ENCODE measurements around the gene CACNA1D.
A peak's percentile ranks its signal among the peaks of the same experiment; 100 is the strongest.

CACNA1D gene

GRCh38 chr3:53579636-53580035 lies 85.2 kb downstream of the CACNA1D start:
- DNase-seq (ENCODE audit: low spot score), result peak; percentile 21

GRCh38 chr3:53581671-53582070 lies 87.3 kb downstream of the CACNA1D start:
- DNase-seq (ENCODE audit: low spot score), result no peak

- no peak for DNase-seq (ENCODE audit: low spot score)
Observed at GRCh38 chr3:53583161-53583690, 88.8 kb downstream of the CACNA1D start.

DNA sequence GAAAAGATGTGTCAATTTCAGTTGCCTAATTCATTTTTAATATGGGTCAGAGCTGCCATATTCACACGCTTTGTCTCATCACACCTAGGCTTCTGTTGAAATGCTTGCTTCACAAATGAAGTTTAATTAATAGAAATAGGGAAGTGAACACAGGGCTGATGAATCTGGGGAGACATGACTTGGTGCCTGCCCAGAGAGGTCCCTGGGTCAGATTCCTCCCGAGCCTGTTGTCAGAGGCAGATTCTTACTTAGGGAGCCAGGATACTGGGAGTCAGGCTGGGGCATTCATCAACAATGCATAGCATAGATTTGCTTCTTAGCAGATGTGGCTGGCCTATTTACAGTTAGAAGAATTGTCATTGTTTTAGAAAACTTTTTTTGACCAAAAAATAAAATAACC lies 90.6 kb downstream of the CACNA1D start:
- no peak for DNase-seq (ENCODE audit: low spot score)

GRCh38 chr3:53585627-53586026 lies 91.2 kb downstream of the CACNA1D start:
- DNase-seq (ENCODE audit: low spot score), result no peak

- DNase-seq (ENCODE audit: low spot score), result no peak
Observed at GRCh38 chr3:53588122-53588521, 93.7 kb downstream of the CACNA1D start.

DNA sequence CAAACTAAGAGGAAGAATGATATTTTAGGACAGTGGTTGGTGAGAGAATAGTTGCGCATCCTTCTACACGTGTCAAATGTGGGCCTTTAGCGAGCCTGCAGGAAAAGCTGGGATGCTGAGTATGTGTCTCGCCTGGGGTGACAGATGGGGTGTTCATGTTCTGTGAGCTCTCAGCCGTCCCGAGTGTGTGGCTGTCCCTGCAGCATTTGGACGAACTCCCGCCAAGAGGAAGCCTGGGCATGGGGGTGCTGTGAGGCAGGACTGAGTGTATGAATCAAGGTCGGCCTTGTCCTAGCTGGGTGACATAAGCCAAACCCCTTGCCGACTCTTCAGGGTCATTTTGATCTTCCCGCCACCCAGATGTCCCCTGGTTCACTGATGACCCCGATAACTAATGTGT lies 94.8 kb downstream of the CACNA1D start:
- no peak for DNase-seq (ENCODE audit: low spot score)

DNA sequence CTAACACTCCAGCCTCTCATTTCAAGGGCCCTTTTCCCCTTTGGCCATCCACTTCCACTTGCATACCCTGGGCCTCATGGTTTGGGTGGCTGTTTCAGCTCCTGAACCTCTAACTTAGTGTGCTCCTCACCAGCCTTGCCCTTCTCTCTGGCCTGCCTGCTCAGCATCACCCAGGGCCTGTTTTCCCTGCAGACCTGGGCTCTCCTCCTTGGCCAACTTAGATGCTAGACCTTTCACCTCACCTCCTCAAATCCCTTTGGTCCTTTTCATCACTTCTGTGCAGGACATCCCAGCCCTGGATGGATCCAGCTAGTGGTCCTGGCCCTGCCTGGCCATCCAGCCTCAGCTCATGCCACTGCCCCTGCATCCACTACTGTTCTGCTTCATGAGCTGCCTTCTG lies 95.4 kb downstream of the CACNA1D start:
- no peak for DNase-seq (ENCODE audit: low spot score)

DNA sequence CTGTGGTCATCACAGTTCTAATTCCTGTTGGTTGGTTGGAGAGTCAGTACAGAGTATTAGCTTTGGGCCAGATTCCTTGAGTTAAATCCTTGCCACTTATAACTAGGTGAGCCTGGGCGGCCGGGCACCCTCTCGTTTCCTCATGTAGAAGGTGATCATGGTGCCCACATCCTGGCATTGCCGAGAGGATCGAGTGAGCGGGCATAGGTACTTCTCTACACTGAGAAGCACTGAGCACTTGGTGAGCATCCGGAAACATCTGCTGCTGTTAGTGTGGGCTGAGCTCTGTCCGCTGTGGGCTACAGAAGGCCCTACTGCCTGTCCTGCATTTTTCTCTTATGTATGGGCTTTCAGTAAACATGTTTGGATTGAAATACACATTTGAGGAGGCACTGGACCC lies 96.2 kb downstream of the CACNA1D start:
- DNase-seq (ENCODE audit: low spot score), result no peak

GRCh38 chr3:53591646-53592045 lies 97.2 kb downstream of the CACNA1D start:
- DNase-seq (ENCODE audit: low spot score), result no peak

DNA sequence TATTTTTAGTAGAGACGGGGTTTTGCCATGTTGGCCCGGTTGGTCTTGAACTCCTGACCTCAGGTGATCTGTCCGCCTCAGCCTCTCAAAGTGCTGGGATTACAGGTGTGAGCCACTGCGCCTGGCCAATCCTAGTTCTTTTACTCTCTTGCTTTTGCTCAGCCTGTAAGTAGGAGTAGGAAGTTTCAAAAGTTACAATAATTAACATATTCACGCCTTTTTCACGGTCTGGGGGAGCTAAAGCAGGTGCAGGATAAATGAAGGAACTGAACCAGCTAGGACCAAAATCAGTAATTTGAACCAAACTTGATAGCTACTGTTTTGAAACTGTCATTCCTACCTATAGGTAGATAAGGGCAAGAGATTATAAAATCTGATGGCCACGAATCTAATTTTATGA lies 98.5 kb downstream of the CACNA1D start:
- DNase-seq (ENCODE audit: low spot score), result no peak

DNA sequence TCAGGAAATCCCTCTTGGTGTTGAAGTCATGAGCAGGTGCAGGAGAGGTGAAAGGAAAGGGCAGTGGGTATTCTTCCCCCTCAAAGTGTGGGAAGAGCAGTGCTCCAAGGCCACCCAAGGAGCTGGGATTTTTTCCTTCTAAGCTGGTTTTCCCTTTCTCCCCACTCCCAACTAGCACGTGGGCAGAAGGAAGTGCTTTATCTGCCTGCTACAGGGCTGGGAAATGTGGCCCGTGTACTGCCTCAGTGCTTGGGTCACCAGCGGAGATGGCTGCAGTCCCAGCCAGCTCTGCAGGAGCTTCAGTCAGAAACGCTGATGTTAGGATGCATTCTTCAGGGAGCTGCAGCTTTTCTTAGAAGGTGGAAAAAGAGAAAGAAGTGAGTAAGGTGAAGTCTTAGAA lies 99.2 kb downstream of the CACNA1D start:
- DNase-seq (ENCODE audit: low spot score), result no peak

DNA sequence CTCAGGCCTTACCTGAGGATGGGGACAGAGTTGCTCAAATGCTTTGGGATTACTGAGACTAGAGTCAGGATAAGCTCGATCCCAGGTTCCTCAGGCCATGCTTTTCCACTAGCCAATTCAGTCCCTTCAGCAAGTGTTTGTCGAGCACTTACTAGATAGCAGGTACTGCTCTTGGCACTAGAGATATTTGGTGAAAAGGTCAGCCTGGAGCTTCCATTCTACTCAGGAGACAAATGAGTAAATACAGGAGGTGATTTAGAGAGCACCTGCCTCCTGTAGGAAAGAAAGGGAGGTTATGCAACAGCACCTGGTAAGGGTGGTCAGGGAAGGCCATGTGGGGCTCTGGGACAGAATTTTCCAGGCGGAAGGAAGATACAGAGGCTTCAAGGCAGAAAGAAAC lies 99.9 kb downstream of the CACNA1D start:
- no peak for DNase-seq (ENCODE audit: low spot score)

DNA sequence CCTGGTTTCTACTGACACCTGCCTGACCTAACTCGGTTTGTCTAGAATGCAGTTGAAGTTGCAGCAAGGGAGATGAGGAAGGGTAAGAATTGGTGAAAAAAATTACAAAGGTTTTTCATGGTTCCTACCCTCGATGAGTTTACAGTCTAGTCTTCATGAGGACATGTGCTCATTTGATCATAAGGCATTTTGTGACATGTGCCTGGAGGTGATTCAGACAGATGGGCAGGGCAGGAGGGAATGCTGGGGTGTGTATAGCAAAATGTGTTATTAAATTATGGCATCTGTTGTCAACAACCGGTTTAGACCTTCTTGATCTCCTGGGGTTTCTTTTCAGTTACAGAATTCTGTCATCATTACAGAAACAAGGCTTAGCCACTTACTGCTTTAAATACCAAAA lies 101.2 kb downstream of the CACNA1D start:
- no peak for DNase-seq (ENCODE audit: low spot score)

- DNase-seq (ENCODE audit: low spot score), result no peak
Observed at GRCh38 chr3:53597136-53597915, 102.9 kb downstream of the CACNA1D start.

GRCh38 chr3:53599771-53600170 lies 105.4 kb downstream of the CACNA1D start:
- no peak for DNase-seq (ENCODE audit: low spot score)

DNA sequence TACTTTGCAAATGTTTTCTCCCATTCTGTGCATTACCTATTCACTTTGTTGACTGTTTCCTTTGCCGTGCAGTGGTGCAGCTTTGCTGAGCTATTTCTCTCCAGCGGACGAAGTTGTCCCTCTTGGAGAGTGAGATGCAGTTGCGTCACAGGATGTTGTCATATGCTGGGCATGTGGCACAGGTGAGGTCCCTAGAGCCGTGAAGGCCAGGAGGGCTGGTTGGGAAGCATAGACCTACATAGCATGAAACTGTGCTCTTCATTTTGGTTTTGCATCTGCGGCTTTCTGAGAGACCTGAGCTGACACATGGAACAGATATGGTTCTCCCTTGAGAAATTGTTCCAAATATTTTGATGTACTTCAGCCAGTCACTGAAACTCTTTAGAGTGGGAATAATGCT lies 108.5 kb downstream of the CACNA1D start:
- DNase-seq (ENCODE audit: low spot score), result no peak

DNA sequence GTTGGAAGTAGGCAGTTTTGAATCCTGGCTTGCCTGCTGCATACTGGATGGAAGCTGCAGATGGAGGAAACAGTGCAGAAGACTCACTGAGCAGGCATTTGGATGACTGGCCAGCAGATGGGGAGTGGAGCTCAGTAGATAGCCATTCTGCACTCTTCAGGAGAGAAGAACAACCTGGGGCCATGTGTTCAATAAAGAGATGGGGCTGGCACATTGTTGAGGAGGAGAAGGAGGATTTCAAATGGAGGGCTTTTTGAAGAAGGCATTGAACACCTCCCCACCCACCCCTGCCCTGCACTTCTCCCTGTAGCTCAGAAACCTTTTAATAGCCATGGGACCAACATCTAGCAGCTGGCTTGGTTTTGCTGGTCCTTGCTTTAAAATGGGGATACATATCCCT lies 109.8 kb downstream of the CACNA1D start:
- no peak for DNase-seq (ENCODE audit: low spot score)

DNA sequence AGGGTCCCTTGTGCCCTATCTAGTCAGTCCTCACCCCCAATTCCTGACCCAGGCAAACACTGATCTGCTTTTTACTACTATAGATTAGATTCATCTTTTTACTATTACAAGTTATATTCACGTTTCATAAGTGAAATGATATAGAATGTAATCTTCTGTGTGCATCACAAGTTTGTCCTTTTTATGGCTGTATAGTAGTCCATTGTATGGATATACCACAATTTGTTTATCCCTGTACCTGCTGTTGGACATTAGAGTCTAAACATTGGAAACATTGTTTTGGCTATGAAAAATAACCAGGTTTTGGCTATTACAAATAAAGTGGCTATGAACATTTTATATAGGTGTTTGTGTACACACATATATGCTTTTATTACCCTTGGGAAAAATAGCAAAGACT lies 112.4 kb downstream of the CACNA1D start:
- DNase-seq (ENCODE audit: low spot score), result no peak

DNA sequence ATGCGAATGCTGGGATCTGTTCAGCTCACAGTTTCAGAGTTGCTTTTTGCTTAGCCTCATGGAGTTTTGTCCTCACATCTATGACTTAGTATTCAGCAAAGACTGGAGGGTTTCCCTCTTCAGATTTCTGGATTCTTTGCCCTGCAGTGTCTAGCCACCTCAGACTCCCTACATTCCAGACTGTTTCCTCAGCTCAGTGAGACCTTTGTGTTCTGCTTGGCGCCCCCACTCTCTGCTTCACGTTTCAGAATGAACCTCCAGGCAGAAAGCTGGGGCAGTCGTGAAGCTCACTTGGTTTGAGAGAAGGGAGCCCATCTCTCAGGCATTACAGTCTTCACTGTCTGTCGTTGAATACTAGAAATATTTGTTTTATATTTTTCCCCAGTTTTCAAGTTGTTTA lies 118.1 kb downstream of the CACNA1D start:
- no peak for DNase-seq (ENCODE audit: low spot score)

GRCh38 chr3:53613125-53613524 lies 118.7 kb downstream of the CACNA1D start:
- DNase-seq (ENCODE audit: low spot score), result no peak

GRCh38 chr3:53614307-53614706 lies 119.9 kb downstream of the CACNA1D start:
- no peak for DNase-seq (ENCODE audit: low spot score)

GRCh38 chr3:53616321-53616720 lies 121.9 kb downstream of the CACNA1D start:
- DNase-seq (ENCODE audit: low spot score), result no peak
